Osteoblast (primary cell): ENCODE measurements around the gene LMTK2. TPM values are rescaled to one million over a fixed set of nuclear protein-coding genes. Genes with fewer than 3 reads are reported as not detected.

Source experiments
- DNase-seq: peaks from one replicate; pipeline ENCODE4 v3.0.0; 2011; ENCODE audit warnings: low spot score, mixed read lengths; ENCODE audit not compliant: insufficient read length; ENCODE audit errors: missing footprints
- H2AFZ ChIP-seq: 2 replicates; pipeline ENCODE4 v1.6.0; 2011; ENCODE audit warnings: mild to moderate bottlenecking, low read length
- H3K27ac ChIP-seq: 2 replicates; pipeline ENCODE4 v1.5.1; 2011; ENCODE audit warnings: mild to moderate bottlenecking, low read depth, low read length, moderate library complexity
- H3K27me3 ChIP-seq: 2 replicates; pipeline ENCODE4 v1.6.0; 2012; ENCODE audit warnings: mild to moderate bottlenecking, control low read depth, inconsistent platforms, low read length, moderate library complexity; ENCODE audit not compliant: insufficient read depth
- H3K36me3 ChIP-seq: 2 replicates; pipeline ENCODE4 v1.5.1; 2011; ENCODE audit warnings: mild to moderate bottlenecking, low read length, control low read depth, moderate library complexity; ENCODE audit not compliant: insufficient read depth
- H3K4me1 ChIP-seq: 2 replicates; pipeline ENCODE4 v1.5.1; 2011; ENCODE audit warnings: mild to moderate bottlenecking, low read length, control low read depth, moderate library complexity; ENCODE audit not compliant: insufficient read depth
- H3K4me2 ChIP-seq: 2 replicates; pipeline ENCODE4 v1.6.0; 2011; ENCODE audit warnings: mild to moderate bottlenecking, low read length; ENCODE audit not compliant: insufficient read depth
- H3K4me3 ChIP-seq: fragments of 200-600 bp; sonication (generic); 3 replicates; pipeline ENCODE4 v1.5.1; 2012; ENCODE audit warnings: mild to moderate bottlenecking, low read length, inconsistent platforms; ENCODE audit not compliant: insufficient read depth
- H3K79me2 ChIP-seq: 2 replicates; pipeline ENCODE4 v1.6.0; 2012; ENCODE audit warnings: mild to moderate bottlenecking, low read length, control low read depth, inconsistent platforms; ENCODE audit not compliant: insufficient read depth
- H3K9me3 ChIP-seq: 2 replicates; pipeline ENCODE4 v1.5.1; 2011; ENCODE audit warnings: low read depth, low read length, control low read depth
- H4K20me1 ChIP-seq: 2 replicates; pipeline ENCODE4 v1.6.0; 2012; ENCODE audit warnings: mild to moderate bottlenecking, low read length, control low read depth; ENCODE audit not compliant: insufficient read depth
- total RNA-seq: library from RNA; depleted of rRNA; stranded (reverse); fragments of >200 nt; gene quantifications from 2 replicates; pipeline ENCODE4 v1.2.3, GENCODE V29; 2012
- TF ChIP-seq, protein P1 (sequence below): IDR thresholded peaks from 2 replicates; pipeline ENCODE4 v1.5.1; 2011; ENCODE audit warnings: mild to moderate bottlenecking, low read depth, low read length, moderate library complexity; ENCODE audit errors: extremely low read depth

LMTK2 gene
- total RNA-seq, 1 donor: 14.1 TPM

DNA sequence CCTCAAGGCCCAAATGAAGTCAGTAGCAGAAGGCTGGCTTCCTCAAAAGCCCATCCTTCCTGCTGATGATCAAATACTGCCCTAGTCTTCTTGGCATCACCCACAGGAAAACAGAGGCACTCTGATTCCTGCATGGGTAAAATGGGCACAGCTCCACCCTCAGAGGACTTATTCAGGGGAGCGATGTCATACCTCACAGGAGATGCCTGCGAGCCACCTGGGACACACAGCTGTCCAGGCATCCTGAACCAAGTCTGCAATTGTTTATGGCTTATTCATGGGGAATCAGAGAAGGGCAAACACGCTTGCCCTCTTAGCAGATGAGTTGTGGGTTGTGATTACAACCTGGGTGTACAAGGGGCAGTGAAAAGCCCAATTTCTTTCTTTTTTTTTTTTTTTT is 22.0 kb upstream of the LMTK2 start:
- Histone ChIP-seq H3K4me1 (no peaks in the 10 kb centered on the region), H3K27me3 (no peaks in the 10 kb centered on the region), H3K36me3 (no peaks in the 10 kb centered on the region), H3K27ac (no peak overlapping the region), H4K20me1 (no peaks in the 10 kb centered on the region), H3K9me3 (no peaks in the 10 kb centered on the region), H3K4me3 (no peak overlapping the region), H3K4me2 (no peak overlapping the region), H2AFZ (no peak overlapping the region), H3K79me2 (no peaks in the 10 kb centered on the region)
- no peak for DNase-seq
- TF ChIP-seq, protein P1, sequence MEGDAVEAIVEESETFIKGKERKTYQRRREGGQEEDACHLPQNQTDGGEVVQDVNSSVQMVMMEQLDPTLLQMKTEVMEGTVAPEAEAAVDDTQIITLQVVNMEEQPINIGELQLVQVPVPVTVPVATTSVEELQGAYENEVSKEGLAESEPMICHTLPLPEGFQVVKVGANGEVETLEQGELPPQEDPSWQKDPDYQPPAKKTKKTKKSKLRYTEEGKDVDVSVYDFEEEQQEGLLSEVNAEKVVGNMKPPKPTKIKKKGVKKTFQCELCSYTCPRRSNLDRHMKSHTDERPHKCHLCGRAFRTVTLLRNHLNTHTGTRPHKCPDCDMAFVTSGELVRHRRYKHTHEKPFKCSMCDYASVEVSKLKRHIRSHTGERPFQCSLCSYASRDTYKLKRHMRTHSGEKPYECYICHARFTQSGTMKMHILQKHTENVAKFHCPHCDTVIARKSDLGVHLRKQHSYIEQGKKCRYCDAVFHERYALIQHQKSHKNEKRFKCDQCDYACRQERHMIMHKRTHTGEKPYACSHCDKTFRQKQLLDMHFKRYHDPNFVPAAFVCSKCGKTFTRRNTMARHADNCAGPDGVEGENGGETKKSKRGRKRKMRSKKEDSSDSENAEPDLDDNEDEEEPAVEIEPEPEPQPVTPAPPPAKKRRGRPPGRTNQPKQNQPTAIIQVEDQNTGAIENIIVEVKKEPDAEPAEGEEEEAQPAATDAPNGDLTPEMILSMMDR: no peak

DNA sequence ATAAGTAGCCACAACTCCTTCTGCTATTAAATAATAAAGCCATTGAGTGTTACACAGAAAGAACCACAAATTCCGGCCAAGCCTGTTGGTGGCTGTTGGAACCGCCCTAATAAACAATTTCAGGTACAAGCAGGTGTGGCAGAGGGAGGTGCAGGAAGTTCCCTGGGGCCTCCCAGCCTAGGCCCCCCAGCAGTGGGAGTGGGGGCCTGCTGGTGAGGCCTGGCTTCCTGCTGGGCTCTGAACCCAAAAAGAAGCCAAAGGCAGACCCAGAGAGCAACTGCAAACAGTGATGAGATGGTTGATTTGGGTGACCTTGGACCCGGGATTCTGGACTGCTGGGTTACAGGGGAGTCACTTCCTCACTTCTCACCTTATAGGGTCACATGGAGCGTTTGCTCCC is 21.0 kb upstream of the LMTK2 start:
- no peak for DNase-seq

DNA sequence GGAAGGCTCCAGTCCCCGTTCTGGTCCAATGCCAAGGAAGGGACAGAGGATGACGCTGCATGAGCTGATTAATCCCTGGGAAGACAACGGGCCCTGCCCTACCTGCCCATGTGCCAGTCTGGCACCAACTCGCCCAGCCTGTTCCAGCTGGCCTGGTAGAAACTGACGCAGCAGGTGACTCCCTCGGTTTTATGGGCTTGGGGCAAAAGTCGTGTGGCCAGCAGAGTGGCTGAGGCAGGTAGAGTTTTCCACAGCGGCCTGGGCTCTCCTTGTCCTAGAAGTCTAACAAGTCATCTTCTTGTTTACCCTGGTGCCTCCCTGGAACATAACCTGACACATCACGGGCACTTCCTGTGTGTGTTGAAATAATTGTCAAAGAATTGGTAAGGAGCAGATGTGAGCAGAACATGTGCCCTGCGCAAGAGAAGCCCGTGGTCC is 20.4 kb upstream of the LMTK2 start:
- TF ChIP-seq, protein P1: no peak
- Histone ChIP-seq H3K9me3 (no peaks in the 10 kb centered on the region), H2AFZ (no peak overlapping the region), H3K27ac (no peak overlapping the region), H4K20me1 (no peaks in the 10 kb centered on the region), H3K4me3 (no peak overlapping the region), H3K4me2 (no peak overlapping the region), H3K4me1 (no peaks in the 10 kb centered on the region), H3K27me3 (no peaks in the 10 kb centered on the region), H3K79me2 (no peaks in the 10 kb centered on the region), H3K36me3 (no peaks in the 10 kb centered on the region)
- DNase-seq: no peak

More for the DNA sequence above, 21.0 kb upstream of the LMTK2 start:
- no peak overlapping the region for H3K27ac ChIP-seq
- H3K4me3 ChIP-seq: no peak overlapping the region
- no peaks in the 10 kb centered on the region for H3K4me1 ChIP-seq
- TF ChIP-seq, protein P1: no peak
- H3K79me2 ChIP-seq: no peaks in the 10 kb centered on the region
- no peaks in the 10 kb centered on the region for H3K9me3 ChIP-seq
- H3K4me2 ChIP-seq: no peak overlapping the region
- no peaks in the 10 kb centered on the region for H3K36me3 ChIP-seq
- no peak overlapping the region for H2AFZ ChIP-seq
- H3K27me3 ChIP-seq: no peaks in the 10 kb centered on the region
- no peaks in the 10 kb centered on the region for H4K20me1 ChIP-seq

DNA sequence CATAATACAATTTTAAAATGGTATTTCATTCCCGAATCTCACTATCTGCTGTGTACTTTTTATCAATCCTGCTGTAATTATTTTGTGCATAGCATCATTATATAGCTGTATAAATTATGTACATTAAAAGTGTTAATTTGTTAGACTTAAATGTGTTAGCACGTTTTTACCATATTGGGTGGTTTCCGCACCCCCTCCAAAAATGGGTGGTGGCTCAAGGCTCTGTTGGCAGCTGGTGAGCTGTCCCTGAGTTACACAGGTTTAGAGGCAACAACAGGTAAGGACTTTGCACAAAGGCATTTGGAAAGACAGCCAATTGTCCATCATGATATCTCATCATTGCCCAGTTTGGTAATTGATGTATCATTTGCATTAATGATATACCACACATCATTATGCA is 18.6 kb upstream of the LMTK2 start:
- H3K27me3 ChIP-seq: no peaks in the 10 kb centered on the region
- H3K4me1 ChIP-seq: no peaks in the 10 kb centered on the region
- DNase-seq: no peak
- H2AFZ ChIP-seq: no peak overlapping the region
- no peaks in the 10 kb centered on the region for H3K79me2 ChIP-seq
- no peaks in the 10 kb centered on the region for H3K9me3 ChIP-seq
- no peaks in the 10 kb centered on the region for H3K36me3 ChIP-seq
- no peak overlapping the region for H3K27ac ChIP-seq
- TF ChIP-seq, protein P1: no peak
- no peak overlapping the region for H3K4me3 ChIP-seq
- H3K4me2 ChIP-seq: no peak overlapping the region
- H4K20me1 ChIP-seq: no peaks in the 10 kb centered on the region
